ENCODE results near the gene CRNN.

CRNN gene

GRCh38 chr1:152413909-152414308 is at the start of gene CRNN:
Gene CRNN (minus strand): TSS chr1:152414263. CDS start chr1:152412233, 2,030 bp downstream.
- DNase-seq (ENCODE audit: low read depth) = no peak
- no peak for TF ChIP-seq CTCF (IDR thresholded peaks at IDR 0.05; ENCODE audit: control insufficient read depth, extremely low read depth, insufficient read depth)
- no peak within 1 kb of the TSS for H3K4me3 ChIP-seq (ENCODE audit: low read depth, low read length)

DNA sequence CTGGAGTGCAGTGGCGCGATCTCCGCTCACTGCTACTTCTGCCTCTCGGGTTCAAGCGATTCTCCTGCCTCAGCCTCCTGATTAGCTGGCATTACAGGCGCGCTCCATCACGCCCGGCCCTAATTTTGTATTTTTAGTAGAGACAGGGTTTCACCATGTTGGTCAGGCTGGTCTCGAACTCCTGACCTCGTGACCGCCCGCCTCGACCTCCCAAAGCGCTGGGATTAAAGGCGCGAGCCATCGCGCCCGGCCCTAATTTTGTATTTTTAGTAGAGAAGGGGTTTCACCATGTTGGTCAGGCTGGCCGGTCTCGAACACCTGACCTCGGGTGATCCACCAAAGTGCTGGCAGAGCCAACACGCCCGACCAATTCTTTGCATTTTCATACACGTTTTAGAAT is 48.6 kb upstream of the CRNN start:
- H3K4me3 ChIP-seq (ENCODE audit: low read depth, low read length) = no peak overlapping the region
- no peak for TF ChIP-seq CTCF (IDR thresholded peaks at IDR 0.05; ENCODE audit: control insufficient read depth, extremely low read depth, insufficient read depth)
- DNase-seq (ENCODE audit: low read depth) = no peak

- H3K4me3 ChIP-seq (ENCODE audit: low read depth, low read length) = no peak overlapping the region
- TF ChIP-seq CTCF (IDR thresholded peaks at IDR 0.05; ENCODE audit: control insufficient read depth, extremely low read depth, insufficient read depth) = peak; percentile 77
- no peak for DNase-seq (ENCODE audit: low read depth)
These were observed 47.5 kb upstream of the CRNN start for GRCh38 chr1:152461544-152461943.

GRCh38 chr1:152460529-152460899 is 46.5 kb upstream of the CRNN start:
- no peak for DNase-seq (ENCODE audit: low read depth)
- TF ChIP-seq CTCF (IDR thresholded peaks at IDR 0.05; ENCODE audit: control insufficient read depth, extremely low read depth, insufficient read depth) = no peak
- H3K4me3 ChIP-seq (ENCODE audit: low read depth, low read length) = no peak overlapping the region

- TF ChIP-seq CTCF (IDR thresholded peaks at IDR 0.05; ENCODE audit: control insufficient read depth, extremely low read depth, insufficient read depth) = peak; percentile 86
- no peak overlapping the region for H3K4me3 ChIP-seq (ENCODE audit: low read depth, low read length)
- no peak for DNase-seq (ENCODE audit: low read depth)
These were observed 45.8 kb upstream of the CRNN start for GRCh38 chr1:152459596-152460528.

DNA sequence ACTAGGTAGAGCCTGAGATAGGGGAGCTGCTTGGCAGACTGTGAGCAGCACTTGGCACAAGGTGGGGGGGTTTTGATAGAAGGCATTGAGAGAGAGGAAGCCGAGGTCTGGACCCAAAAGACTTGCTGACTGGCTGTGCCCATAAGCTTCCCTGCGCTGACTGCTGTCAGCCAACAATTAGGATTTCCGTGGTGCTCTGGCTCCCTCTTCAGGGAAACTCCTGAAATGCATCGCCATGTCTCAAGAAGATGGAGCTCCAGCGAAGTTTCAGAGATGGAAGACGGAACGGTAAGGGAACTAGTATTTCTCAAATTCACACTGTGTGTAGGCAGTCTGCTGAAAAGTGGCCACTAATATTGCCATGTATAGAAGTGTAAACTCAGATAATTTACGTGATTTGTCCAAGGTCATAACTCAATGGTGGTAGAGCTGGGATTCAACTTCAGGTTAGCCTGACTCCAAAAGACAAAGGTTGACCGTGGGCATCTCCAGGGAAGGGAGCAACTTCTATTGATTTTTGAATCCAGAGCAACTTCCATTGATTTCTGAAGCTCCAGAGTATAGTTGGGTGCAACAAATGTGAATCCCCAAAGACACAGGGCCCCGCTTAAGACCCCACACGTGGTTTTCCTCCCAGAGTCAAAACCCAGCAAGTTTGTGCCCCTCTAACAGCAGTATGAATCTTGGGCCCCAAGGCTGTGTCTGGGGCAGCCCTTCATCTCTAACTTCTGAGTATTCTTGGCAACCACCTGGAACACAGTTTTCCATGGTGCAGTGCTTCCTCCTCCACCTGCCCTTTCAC is 44.5 kb upstream of the CRNN start:
- peak; percentile 97 for TF ChIP-seq CTCF (IDR thresholded peaks at IDR 0.05; ENCODE audit: control insufficient read depth, extremely low read depth, insufficient read depth)
- DNase-seq (ENCODE audit: low read depth) = peak; percentile 66
- H3K4me3 ChIP-seq (ENCODE audit: low read depth, low read length) = no peak overlapping the region
